T-helper 1 cell treated with Interleukin-12 subunit alpha and Interleukin-12 subunit beta and Interleukin-4 antibody, amounts not matched to agents 30 μg/mL and 1 μg/mL, for 36 hours (primary cell): ENCODE data around the gene PRKAR1B.
"Not testable (repeated sequence)": the region's sequence is repeated elsewhere in the genome, so short reads cannot be mapped to it uniquely, and the experiment has no call there.

Source experiments
- H3K27ac Mint-ChIP-seq: one replicate; pipeline ENCODE4 v1.8.0; 2021; ENCODE audit warnings: mild to moderate bottlenecking, mixed read lengths
- H3K27me3 Mint-ChIP-seq: one replicate; pipeline ENCODE4 v1.8.0; 2021; ENCODE audit warnings: low read depth, mixed read lengths
- H3K36me3 Mint-ChIP-seq: one replicate; pipeline ENCODE4 v1.8.0; 2021; ENCODE audit warnings: low read depth, mixed read lengths
- H3K4me1 Mint-ChIP-seq: one replicate; pipeline ENCODE4 v1.8.0; 2021; ENCODE audit warnings: low read depth, mixed read lengths
- H3K4me3 Mint-ChIP-seq: one replicate; pipeline ENCODE4 v1.8.0; 2021; ENCODE audit warnings: mild to moderate bottlenecking, moderate library complexity, mixed read lengths
- H3K9me3 Mint-ChIP-seq: one replicate; pipeline ENCODE4 v1.8.0; 2021; ENCODE audit warnings: mixed read lengths

The PRKAR1B gene

GRCh38 chr7:551615-551970 lies 175.5 kb downstream of the PRKAR1B start:
- H3K4me3 Mint-ChIP-seq, H3K9me3 Mint-ChIP-seq, H3K27ac Mint-ChIP-seq, H3K4me1 Mint-ChIP-seq, H3K36me3 Mint-ChIP-seq, H3K27me3 Mint-ChIP-seq: not testable (repeated sequence)

DNA sequence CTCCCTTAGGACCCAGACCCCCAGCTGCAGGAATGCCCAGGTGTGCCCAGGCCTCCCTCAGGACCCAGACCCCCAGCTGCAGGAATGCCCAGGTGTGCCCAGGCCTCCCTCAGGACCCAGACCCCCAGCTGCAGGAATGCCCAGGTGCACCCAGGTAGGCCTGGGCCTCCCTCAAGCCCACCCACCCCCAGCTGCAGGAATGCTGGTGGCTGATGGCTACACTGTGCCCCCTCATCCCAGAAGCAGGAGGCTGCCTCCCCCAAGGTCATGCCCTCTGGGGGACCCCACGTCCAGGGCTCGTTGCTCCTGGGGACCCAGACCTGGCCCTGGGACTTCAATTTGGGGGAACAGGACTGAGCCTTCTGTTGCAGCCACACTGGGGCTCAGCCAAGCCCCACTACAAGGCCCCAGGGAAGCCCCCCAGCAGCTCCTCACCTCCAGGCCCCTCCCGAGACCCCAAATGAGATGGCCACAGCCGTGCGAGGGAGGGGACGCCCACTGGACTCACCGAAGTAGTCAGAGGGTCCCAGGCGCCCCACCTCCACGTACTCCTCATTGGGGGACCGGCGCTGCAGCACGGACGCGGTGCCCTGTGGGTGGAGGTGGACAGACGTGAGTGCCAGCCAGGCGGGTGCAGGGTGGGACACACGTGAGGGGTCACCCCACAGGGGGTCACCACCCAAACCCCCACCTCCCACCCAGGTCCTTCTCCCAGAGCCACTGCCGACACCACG lies 176.0 kb downstream of the PRKAR1B start:
- H3K27ac Mint-ChIP-seq: no peak overlapping the region
- H3K27me3 Mint-ChIP-seq: no peaks in the 10 kb centered on the region
- H3K4me1 Mint-ChIP-seq: no peaks in the 10 kb centered on the region
- no peak overlapping the region for H3K4me3 Mint-ChIP-seq
- H3K9me3 Mint-ChIP-seq: no peaks in the 10 kb centered on the region
- H3K36me3 Mint-ChIP-seq: no peaks in the 10 kb centered on the region

- Mint-ChIP-seq H3K4me3 (no peak overlapping the region), H3K4me1 (no peaks in the 10 kb centered on the region), H3K27ac (no peak overlapping the region), H3K36me3 (no peaks in the 10 kb centered on the region), H3K9me3 (peaks cover 5% of the 10 kb centered on the region), H3K27me3 (no peaks in the 10 kb centered on the region)
Measured at GRCh38 chr7:549891-550625, 177.0 kb downstream of the PRKAR1B start.

DNA sequence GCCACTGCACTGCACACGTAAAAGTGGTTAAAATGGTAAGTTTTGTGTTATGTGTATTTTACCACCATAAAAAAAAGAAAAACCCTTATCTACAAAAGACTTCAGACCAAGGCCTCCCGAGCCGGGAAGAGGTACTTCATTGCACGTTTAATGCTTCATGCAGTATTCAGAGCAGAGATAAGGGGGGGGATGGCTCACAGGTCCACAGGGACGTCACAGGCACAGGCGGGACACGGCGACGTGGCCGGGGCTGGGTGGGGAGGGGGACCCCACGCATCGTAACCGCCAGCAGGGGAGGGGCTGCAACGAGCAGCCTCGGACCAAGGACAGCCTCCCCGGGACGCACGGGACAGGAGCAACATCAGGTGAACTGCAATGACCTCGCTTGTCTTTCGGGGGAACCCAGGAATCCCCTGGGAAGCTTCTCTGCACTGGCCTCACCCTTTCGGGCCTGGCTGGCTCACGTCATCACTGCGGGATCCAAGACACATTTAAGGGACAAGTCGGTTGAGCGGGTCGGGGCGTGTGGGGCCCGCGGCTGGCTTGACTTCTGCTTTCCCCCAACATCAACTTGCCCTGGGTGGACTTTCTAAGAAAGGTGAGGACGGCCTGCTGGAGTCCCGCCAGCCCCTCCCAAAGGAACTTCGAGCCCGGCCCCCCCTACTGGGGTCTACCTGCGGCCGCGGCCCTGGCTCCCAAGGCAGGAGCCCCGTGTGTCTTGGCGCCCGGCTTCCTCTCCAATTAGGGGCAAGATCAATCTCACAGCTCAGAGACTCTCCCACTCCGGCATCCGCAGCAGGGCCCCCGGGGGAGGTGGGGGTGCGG lies 177.8 kb downstream of the PRKAR1B start:
- Mint-ChIP-seq H3K36me3 (no peaks in the 10 kb centered on the region), H3K9me3 (peaks cover 5% of the 10 kb centered on the region), H3K27ac (no peak overlapping the region)

GRCh38 chr7:548401-548800 lies 178.7 kb downstream of the PRKAR1B start:
- H3K27me3 Mint-ChIP-seq: no peaks in the 10 kb centered on the region
- H3K4me3 Mint-ChIP-seq: no peak overlapping the region
- no peak overlapping the region for H3K27ac Mint-ChIP-seq
- H3K36me3 Mint-ChIP-seq: no peaks in the 10 kb centered on the region
- H3K4me1 Mint-ChIP-seq: no peaks in the 10 kb centered on the region
- H3K9me3 Mint-ChIP-seq: peaks cover 5% of the 10 kb centered on the region

More for the DNA sequence above, 177.8 kb downstream of the PRKAR1B start:
- no peaks in the 10 kb centered on the region for H3K4me1 Mint-ChIP-seq
- H3K27me3 Mint-ChIP-seq: no peaks in the 10 kb centered on the region
- H3K4me3 Mint-ChIP-seq: no peak overlapping the region

GRCh38 chr7:545470-545869 lies 181.6 kb downstream of the PRKAR1B start:
- Mint-ChIP-seq H3K36me3 (no peaks in the 10 kb centered on the region), H3K27ac (no peak overlapping the region), H3K4me1 (no peaks in the 10 kb centered on the region), H3K27me3 (no peaks in the 10 kb centered on the region), H3K9me3 (peaks cover 5% of the 10 kb centered on the region), H3K4me3 (no peak overlapping the region)

DNA sequence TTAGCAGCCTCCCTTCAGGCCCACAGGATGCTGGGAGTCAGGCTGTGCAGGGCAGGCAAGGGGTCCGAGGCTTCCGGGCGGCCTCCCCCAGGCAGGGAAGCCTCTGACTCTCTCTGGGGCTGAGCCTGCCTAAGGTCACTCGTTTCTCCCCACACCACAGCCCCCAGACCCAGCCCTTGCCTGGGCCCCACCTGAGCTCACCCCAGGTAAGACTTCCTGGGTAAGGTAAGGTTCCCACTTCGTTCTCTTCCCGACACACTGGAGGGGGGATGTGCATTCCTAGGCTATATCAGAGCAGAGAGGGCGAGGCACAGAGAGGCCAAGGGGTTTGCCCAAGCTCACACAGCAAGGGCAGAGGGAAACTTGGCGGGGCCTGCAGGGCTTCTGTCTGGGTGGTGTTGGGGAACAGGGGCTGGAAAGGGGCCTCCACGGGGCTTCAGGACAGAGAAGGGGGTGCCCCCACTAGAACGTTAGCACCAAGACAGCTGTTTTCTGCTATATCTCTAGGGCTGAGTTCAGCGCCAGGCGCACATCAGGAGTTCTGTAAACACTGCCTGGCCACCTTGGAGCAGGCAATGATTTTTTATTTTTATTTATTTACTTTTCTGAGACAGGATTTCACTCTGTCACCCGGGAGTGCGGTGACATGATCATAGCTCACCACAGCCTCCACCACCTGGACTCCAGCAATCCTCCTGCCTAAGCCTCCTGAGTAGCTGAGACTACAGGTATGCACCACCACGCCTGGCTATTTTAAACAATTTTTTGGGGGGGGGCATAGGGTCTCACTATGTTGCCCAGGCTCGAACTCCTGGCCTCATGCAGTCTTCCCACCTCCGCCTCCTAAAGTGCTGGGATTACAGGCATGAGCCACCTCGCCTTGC lies 182.5 kb downstream of the PRKAR1B start:
- Mint-ChIP-seq H3K4me1 (no peaks in the 10 kb centered on the region), H3K27ac (no peak overlapping the region), H3K9me3 (peaks cover 5% of the 10 kb centered on the region), H3K4me3 (no peak overlapping the region), H3K27me3 (no peaks in the 10 kb centered on the region), H3K36me3 (no peaks in the 10 kb centered on the region)

DNA sequence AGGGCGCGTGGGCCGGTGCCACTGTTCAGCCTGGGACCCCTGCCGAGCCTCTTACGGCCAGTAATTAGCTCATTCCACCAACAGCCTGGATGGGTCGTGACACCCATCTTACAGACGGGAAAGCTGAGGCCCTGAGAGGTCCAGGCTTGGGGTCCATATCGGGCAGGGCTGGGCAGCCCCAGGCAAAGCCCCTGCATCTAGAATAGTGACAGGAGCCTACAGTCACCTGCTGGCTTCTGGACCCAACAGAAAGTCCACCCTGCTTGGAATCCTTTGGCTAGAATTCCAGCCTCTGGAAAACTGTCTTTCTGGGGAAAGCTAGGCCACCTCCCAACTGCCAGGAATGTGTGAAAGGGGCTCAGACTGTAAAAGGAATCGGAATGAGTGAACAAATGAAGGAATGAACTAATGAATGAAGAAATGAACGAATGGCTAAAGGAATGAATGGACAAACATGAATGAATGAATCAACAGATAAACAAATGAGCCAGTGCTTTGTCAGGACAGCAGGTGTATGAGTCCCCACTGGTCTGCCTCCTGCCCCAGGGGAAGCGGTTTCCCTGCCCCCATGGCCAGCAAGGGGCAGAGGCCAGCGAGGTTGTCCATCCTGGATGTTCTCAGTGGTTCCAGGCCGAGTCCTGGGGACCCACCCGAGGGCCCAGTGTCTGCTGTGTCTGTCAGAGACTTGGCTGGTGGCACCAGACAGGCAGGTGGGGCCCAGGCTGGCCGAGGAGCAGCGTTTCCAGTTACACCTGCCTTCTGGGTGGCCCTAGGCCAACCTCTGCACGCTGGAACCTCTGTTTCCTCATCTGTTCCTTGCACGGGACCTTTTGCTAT lies 183.4 kb downstream of the PRKAR1B start:
- Mint-ChIP-seq H3K27me3 (no peaks in the 10 kb centered on the region), H3K9me3 (peaks cover 5% of the 10 kb centered on the region), H3K4me3 (no peak overlapping the region), H3K27ac (no peak overlapping the region), H3K36me3 (no peaks in the 10 kb centered on the region), H3K4me1 (no peaks in the 10 kb centered on the region)

DNA sequence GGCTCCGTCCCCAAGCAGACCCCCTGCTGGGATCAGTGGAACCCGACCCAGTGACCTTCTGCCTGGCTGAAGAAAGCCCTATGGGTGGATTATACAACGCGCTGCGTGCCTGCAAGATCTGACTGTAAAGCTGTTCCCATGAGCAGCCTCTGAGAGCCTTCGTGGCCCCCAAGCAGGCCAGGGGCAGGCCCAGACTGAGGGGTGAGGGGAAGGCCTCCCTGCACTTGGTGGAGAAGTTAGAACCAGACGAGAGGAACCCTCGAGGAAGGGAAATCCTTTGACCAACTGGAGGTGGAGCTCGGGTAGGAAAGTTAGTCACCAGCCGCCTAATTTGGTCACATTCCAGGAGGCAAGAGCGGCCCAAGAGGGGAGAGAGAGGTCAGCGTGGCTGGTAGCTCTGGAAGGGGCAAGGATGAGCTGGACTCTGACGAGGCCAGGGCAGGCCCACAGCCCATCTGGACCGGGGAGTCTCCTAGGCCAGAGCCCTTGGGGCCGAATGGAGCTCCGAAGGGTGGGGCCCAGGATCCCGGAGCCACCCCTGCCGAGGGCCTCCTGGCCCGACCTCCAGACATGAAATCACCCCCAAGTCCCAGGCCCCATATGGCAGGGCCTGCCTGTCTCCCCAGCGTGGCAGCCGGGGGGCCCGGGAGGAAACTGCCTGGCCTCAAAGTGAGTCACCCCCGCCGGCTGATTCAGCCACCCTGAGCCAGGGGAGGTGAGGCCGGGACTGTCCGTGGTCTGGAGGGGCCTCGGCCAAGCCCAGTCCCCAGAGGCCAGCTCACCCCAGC lies 184.2 kb downstream of the PRKAR1B start:
- H3K4me3 Mint-ChIP-seq: no peak overlapping the region
- no peaks in the 10 kb centered on the region for H3K27me3 Mint-ChIP-seq
- H3K27ac Mint-ChIP-seq: no peak overlapping the region
- H3K9me3 Mint-ChIP-seq: peaks cover 5% of the 10 kb centered on the region
- no peaks in the 10 kb centered on the region for H3K36me3 Mint-ChIP-seq
- no peaks in the 10 kb centered on the region for H3K4me1 Mint-ChIP-seq

GRCh38 chr7:542131-542712 lies 184.9 kb downstream of the PRKAR1B start:
- Mint-ChIP-seq H3K27ac (no peak overlapping the region), H3K9me3 (peaks cover 5% of the 10 kb centered on the region), H3K27me3 (no peaks in the 10 kb centered on the region), H3K4me1 (no peaks in the 10 kb centered on the region), H3K36me3 (no peaks in the 10 kb centered on the region), H3K4me3 (no peak overlapping the region)

GRCh38 chr7:541661-542060 lies 185.4 kb downstream of the PRKAR1B start:
- H3K9me3 Mint-ChIP-seq: peaks cover 5% of the 10 kb centered on the region
- no peak overlapping the region for H3K4me3 Mint-ChIP-seq
- H3K36me3 Mint-ChIP-seq: no peaks in the 10 kb centered on the region
- H3K4me1 Mint-ChIP-seq: no peaks in the 10 kb centered on the region
- H3K27me3 Mint-ChIP-seq: no peaks in the 10 kb centered on the region
- H3K27ac Mint-ChIP-seq: no peak overlapping the region

- no peaks in the 10 kb centered on the region for H3K36me3 Mint-ChIP-seq
- H3K9me3 Mint-ChIP-seq: peaks cover 5% of the 10 kb centered on the region
- no peak overlapping the region for H3K27ac Mint-ChIP-seq
- no peaks in the 10 kb centered on the region for H3K4me1 Mint-ChIP-seq
- H3K27me3 Mint-ChIP-seq: no peaks in the 10 kb centered on the region
- no peak overlapping the region for H3K4me3 Mint-ChIP-seq
Measured at GRCh38 chr7:540997-541396, 186.1 kb downstream of the PRKAR1B start.

GRCh38 chr7:540579-540978 lies 186.5 kb downstream of the PRKAR1B start:
- Mint-ChIP-seq H3K36me3 (no peaks in the 10 kb centered on the region), H3K27ac (no peak overlapping the region), H3K4me3 (no peak overlapping the region), H3K4me1 (no peaks in the 10 kb centered on the region), H3K27me3 (no peaks in the 10 kb centered on the region), H3K9me3 (peaks cover 5% of the 10 kb centered on the region)
